Subcutaneous adipose tissue (tissue), 4 donors: ENCODE results near the gene EPHB3. TPM values are rescaled to one million over a fixed set of nuclear protein-coding genes. Genes with fewer than 3 reads are reported as not detected.

Experiments used
- total RNA-seq, 4 donors: library from RNA; depleted of rRNA; stranded (reverse); fragments of >200 nt; gene quantifications; one replicate each; pipeline ENCODE4 v1.1.0, GENCODE V29; 2016
- TF ChIP-seq, protein P1 (sequence below): fragments of 450-650 bp; IDR thresholded peaks from one replicate; pipeline ENCODE4 v1.5.1; 2016; ENCODE audit warnings: low read depth, mild to moderate bottlenecking, control low read depth, antibody characterized with exemption, moderate library complexity

The EPHB3 gene
- total RNA-seq, 4 donors from 2014 or later: 0.17 to 0.22 TPM; not detected in 2

DNA sequence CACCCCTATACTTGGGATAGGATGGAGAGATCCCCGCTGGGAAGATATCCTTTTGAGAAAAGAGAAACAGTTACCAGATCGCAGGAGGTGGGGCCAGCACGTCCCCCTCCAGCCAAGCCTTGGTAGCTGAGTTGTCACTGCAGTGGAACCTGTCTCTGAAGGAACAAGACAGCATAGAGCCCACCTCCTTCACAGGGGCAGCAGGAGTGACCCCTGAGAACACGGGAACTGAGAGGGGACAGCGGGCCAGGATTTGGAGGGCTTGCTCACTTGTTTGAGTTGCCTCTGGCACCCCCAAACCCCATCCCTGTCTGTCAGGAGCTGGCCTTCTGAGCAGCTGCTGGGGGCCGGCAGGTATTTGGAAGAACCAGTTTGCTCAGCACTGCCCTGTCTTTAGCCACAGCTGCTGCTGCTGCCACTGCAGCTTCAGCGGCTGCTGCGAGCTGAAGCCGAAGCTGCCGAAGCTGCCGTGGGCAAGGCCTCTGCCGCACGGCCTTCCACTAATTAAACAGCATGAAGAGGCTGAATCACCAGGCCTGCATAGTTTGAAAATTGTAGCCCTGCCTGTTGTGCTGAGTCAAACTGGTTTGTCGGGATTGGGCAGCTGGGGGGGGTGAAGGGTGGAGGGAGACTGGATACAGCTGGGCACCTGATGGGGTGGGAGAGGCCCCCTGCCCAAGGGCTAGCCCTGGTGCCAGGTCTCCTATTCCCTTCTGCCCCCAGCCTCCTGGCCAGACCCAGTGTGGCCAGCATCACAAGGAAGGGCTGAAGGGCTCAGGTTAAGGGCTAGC lies 4.0 kb downstream of the EPHB3 start:
- TF ChIP-seq, protein P1, sequence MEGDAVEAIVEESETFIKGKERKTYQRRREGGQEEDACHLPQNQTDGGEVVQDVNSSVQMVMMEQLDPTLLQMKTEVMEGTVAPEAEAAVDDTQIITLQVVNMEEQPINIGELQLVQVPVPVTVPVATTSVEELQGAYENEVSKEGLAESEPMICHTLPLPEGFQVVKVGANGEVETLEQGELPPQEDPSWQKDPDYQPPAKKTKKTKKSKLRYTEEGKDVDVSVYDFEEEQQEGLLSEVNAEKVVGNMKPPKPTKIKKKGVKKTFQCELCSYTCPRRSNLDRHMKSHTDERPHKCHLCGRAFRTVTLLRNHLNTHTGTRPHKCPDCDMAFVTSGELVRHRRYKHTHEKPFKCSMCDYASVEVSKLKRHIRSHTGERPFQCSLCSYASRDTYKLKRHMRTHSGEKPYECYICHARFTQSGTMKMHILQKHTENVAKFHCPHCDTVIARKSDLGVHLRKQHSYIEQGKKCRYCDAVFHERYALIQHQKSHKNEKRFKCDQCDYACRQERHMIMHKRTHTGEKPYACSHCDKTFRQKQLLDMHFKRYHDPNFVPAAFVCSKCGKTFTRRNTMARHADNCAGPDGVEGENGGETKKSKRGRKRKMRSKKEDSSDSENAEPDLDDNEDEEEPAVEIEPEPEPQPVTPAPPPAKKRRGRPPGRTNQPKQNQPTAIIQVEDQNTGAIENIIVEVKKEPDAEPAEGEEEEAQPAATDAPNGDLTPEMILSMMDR: no peak

DNA sequence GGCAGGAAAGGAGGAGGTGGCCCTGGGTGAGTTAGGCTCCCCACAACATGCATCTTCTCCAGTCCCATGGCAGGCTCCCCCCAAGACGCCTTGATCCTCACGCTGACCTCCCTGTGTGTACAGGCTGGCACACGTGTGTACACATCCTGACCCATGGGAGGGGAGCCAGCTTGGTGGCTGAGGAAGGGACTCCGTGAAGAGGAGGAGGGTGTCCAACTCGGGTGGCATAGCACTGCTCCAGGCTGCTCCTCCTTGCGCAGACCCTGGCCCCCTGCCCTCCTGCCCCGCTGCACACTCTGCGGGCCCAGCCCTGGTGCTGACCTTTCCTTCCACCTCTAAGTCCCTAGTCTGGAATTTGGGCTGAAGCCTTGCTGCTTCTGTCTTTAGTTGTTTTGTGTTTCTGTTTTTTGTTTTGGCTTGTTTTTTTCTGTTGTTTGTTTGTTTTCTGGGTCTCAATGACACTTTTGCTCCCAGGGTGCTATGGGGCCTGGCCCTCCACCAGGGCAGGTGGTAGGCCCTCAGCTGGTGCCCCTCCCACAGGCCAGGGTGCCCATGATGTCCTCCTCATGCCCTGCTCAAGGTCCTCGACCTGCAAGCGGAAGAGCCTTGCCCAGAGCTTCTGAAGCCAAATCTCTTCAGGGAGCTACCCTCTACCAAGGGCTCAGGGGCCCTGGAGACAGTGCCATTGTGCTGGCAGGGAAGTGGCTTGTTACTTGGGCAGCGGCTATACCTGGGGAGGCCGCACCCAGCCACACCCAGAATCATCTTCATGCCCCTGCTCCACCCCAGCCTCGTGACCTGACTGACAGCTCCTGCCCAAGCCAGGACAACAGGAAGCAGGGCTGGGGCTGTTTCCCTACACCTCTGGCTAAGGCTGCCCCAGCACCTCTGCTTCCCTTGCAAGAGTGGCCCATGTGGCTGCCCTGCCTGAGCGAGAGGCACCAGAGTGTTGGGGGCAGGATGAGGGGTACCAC lies 5.1 kb downstream of the EPHB3 start:
- TF ChIP-seq, protein P1: no peak

DNA sequence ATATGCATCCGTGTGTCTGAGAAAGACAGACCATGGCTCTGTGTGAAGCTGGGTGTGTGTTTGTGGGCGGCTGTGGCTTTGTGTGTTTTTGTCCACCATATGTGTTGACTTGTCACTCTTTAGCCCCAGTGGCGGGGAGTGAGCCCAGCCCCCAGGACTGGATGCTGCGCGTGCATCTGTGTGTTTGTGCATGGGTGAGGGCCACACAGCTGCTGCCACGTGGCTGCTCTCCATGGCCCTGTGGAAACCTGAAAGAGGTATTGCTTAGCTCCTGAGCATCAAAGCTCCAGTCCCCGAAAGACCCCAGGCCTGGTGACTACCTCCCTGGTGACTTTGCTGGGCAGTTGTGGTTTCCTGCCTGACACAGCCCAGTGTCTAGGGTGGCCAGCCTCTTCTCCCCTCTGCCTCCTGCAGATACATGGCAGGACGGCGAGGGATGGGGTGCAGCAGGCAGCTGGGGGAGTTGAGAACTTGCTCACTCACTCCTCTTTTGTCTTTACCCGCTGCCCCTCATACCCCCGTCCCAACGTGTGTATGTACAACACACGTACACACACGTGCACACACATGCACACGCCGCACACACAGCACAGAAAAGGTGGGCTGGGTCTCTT lies 6.5 kb downstream of the EPHB3 start:
- TF ChIP-seq, protein P1: no peak

DNA sequence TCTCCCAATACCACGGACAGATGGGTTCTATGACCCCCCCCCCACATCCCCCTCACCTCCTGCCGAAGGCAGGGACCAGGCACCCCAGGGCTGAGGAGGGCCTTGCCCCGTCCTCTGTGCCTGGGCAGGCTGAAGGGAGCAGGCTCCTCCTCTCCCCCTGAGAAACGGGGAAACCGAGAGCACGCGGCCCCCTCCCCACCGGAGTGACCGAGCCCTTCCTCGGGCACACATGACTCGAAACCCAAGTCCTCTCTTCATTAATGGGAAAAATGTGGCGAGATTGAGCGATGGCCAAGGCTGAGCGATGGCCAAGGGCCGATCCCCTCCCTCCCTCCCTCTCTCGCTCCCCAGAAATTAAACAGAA lies 7.0 kb downstream of the EPHB3 start:
- TF ChIP-seq, protein P1: no peak

DNA sequence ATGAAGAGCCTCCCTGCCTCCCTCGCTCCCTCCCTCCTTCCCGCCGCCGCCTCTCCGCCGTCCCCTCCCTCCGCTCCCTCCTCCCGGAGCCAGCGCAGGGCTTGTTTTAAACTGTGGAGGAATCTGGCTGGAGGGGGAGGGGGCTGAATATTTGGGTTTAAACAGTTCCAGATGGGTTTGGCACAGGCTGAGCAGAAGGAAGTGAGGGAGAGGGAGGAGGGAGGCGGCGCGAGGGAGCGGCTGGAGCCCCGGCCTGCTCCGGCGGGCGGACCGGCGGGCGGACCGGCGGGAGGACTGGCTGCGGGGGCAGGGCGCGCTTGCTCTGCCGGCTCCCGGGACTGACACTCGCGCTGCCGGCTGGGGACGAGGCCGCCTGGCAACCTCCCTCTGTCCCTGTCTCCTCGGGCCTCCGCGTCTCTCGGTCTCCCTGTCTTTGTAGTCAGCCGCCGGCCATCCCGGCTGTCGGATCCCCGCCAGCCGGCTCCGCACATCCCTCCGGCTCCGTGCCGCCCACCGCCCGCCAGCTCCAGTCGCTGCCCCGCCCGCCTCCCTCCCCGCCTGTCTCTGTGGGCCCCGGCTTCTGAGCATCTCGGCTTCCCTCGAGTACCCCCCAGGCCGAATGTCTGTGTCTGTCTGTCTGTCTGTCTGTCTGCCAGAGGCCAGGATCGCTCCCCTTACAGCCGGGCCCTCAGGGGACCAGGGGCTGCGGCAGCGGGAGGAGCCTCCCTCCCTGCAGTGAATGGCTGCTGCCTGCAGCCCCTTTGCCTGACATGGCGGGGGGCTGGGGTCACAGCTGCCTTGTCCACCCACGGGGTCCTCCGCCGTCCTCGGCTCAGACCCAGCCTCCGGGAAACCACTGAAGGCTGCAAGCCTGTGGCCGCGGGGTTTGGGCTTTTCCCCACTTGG lies 7.6 kb downstream of the EPHB3 start:
- TF ChIP-seq, protein P1: no peak

DNA sequence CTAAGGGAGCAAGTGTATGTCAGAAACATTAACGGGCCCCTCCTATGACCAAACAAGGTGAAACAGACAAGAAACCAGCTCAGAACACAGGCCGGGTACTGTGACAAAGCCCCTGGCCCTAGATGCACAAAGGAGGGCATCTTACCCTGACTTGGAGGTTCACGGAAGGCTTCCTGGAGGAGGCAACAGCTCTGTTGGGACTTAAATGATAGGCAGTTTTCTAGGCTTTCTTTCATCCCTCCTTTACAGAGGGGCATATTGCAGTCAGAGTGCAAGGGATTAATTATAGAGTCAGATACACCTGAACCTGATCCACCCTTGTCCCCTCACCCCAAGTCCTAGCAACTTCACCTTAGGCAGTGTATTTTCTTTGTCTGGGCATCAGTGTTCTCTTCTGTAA lies 8.4 kb downstream of the EPHB3 start:
- TF ChIP-seq, protein P1: no peak
